ENCODE measurements around the gene SYNE3. TPM values are rescaled to one million over a fixed set of nuclear protein-coding genes. Genes with fewer than 3 reads are reported as not detected.

The SYNE3 gene
- total and polyA plus RNA-seq, 9 donors = 3.7 to 26.0 (median 10.0) TPM

- WGBS, 3 donors = 50 to 66% (median 57%) methylated on average over 2 to 6 of the region's 6 CpGs
These were observed 48.8 kb downstream of the SYNE3 start for GRCh38 chr14:95467657-95468056.

DNA sequence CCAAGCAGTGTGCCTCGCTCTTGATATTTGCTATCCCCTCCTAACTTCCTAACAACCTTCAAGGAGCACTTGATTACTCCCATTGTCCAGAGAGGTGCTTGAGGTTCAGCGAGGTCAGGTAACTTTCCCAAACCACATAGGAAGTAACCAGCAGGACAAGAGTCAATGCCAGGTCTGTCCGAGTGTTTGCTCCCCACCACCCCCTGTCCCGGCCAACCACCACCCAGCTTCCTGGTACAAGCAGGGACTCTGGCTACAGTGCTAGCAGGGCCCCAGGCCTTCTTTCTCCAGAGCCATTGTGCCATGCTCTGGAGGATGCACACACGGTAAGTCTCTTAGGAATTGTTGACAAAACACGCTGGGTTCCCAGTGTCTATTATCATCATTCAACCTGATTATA lies 49.2 kb downstream of the SYNE3 start:
- Histone ChIP-seq H3K4me1 (ENCODE audit: insufficient read depth) (peaks cover 10% of the 10 kb centered on the region), H3K9me3 (no peaks in the 10 kb centered on the region), H3K27me3 (no peaks in the 10 kb centered on the region), H3K4me3 (no peak overlapping the region), H3K27ac (no peak overlapping the region), H3K36me3 (no peaks in the 10 kb centered on the region)
- intact Hi-C loops (cut with DNase I) = no loop called here
- TF ChIP-seq CTCF (IDR thresholded peaks at IDR 0.05) (no peak), POLR2A (IDR thresholded peaks at IDR 0.05) (no peak), EP300 (IDR thresholded peaks at IDR 0.05) (no peak)
- 89 to 95% (median 92%) methylated on average over 6 of the region's 6 CpGs for WGBS, 3 donors
- DNase-seq = no peak

More at GRCh38 chr14:95467657-95468056, 48.8 kb downstream of the SYNE3 start:
- Histone ChIP-seq H3K9me3 (no peaks in the 10 kb centered on the region), H3K27ac (no peak overlapping the region), H3K27me3 (no peaks in the 10 kb centered on the region), H3K4me3 (no peak overlapping the region), H3K4me1 (ENCODE audit: insufficient read depth) (peaks cover 10% of the 10 kb centered on the region), H3K36me3 (no peaks in the 10 kb centered on the region)
- no peak for DNase-seq
- TF ChIP-seq CTCF (IDR thresholded peaks at IDR 0.05) = no peak
- TF ChIP-seq EP300 (IDR thresholded peaks at IDR 0.05) = no peak
- TF ChIP-seq POLR2A (IDR thresholded peaks at IDR 0.05) = no peak
- intact Hi-C loops (cut with DNase I) = no loop called here

Small RNAs within 50 kb of the gene (small RNA-seq; reads per million reads assigned to genes)
- gene SCARNA13 = 8.7 reads per million, percentile 83 among the genes with 10 or more reads in this experiment

Other genes starting within 250 kb of the SYNE3 start
- 10 to 100 TPM in 1 of 7 donors, 1 to 10 TPM in 6; 4.4 to 11.7 (median 6.5) TPM for gene CLMN, start 196.7 kb downstream of the SYNE3 start, total RNA-seq
- 1 to 10 TPM; 2.2 to 7.4 TPM for gene CLMN, start 196.7 kb downstream of the SYNE3 start, polyA plus RNA-seq
- gene GLRX5, start 18.4 kb upstream of the SYNE3 start, total RNA-seq = 10 to 100 TPM; 38.0 to 49.2 (median 41.7) TPM
- 100 to 1,000 TPM in 1 of 2 donors, 10 to 100 TPM in 1; 52.6 to 105 TPM for gene GLRX5, start 18.4 kb upstream of the SYNE3 start, polyA plus RNA-seq
- not detected for gene TCL1B, start 169.8 kb upstream of the SYNE3 start, total RNA-seq
- under 1 TPM in 1 of 2 donors, not detected in 1; 0.07 TPM for gene TCL1B, start 169.8 kb upstream of the SYNE3 start, polyA plus RNA-seq
- gene TCL1A, start 197.5 kb upstream of the SYNE3 start, total RNA-seq = not detected
- gene TCL1A, start 197.5 kb upstream of the SYNE3 start, polyA plus RNA-seq = under 1 TPM; 0.13 to 0.70 TPM